ENCODE data around the gene FILIP1. TPM values are rescaled to one million over a fixed set of nuclear protein-coding genes. Genes with fewer than 3 reads are reported as not detected.

The FILIP1 gene
- total and polyA plus RNA-seq, 2 of the 4 experiments (the other 2 are of a cell fraction) = under 0.01 to 0.03 TPM

DNA sequence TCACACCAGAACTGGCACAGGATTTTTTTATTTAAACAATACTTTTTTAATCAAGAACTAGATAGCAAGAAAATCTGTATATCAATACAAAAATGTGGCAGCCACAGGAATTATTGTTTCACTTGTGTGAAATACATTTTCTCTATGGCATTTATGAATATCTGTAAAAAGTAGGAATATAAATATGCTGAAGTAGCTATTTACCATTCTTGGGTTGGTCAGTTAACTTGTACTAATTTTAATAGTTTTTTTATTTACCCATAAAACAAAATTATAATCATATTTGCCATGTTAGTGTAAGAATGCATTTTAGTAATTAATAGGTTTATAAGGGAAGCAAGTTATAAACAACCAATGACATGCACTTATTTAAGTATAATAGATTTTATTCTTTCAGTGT lies 177.6 kb downstream of the FILIP1 start:
- ChIA-PET POLR2A (ENCODE audit: unreplicated experiment) (no interaction called here), CTCF (no interaction called here)
- Histone ChIP-seq H4K8ac (ENCODE audit: low read depth in 2 of 2, low read length in 2 of 2) (no peak overlapping the region), H4K20me1 (ENCODE audit: insufficient read depth, low read length) (no peaks in the 10 kb centered on the region), H2AK9ac (replicated peaks; ENCODE audit: low read depth, low read length, poor library complexity) (no peak overlapping the region), H3K27ac (ENCODE audit: insufficient read depth, low read length) (no peak overlapping the region), H3K23ac (ENCODE audit: low read depth, low read length) (no peak overlapping the region), H3K4me3 (ENCODE audit: insufficient read depth, low read depth, low read length) (no peak overlapping the region), H2AFZ (replicated peaks; ENCODE audit: low read length, poor library complexity) (no peak overlapping the region), H3K9ac (ENCODE audit: low read depth, low read length) (no peak overlapping the region), H3K9me3 (ENCODE audit: control insufficient read depth, insufficient read depth, low read length) (no peaks in the 10 kb centered on the region), H3K36me3 (ENCODE audit: control insufficient read depth, insufficient read depth, low read length) (no peaks in the 10 kb centered on the region), H4K5ac (ENCODE audit: low read depth, low read length) (no peak overlapping the region), H3K4me2 (ENCODE audit: low read depth, low read length) (no peak overlapping the region), H2BK20ac (ENCODE audit: low read depth, low read length) (no peak overlapping the region), H3K79me1 (ENCODE audit: low read depth in 1 of 2, low read length in 2 of 2) (no peaks in the 10 kb centered on the region), H2AK5ac (ENCODE audit: low read depth, low read length) (no peak overlapping the region), H4K91ac (ENCODE audit: insufficient read depth, low read depth, low read length) (no peak overlapping the region), H2BK15ac (ENCODE audit: low read depth, low read length) (no peak overlapping the region), H3K14ac (replicated peaks; ENCODE audit: low read depth, low read length) (no peak overlapping the region), H2BK5ac (ENCODE audit: low read depth, low read length, poor library complexity, severe bottlenecking) (no peak overlapping the region), H2BK120ac (ENCODE audit: low read depth, low read length) (no peak overlapping the region), H3K56ac (ENCODE audit: extremely low read depth, insufficient read depth, low read length) (no peak overlapping the region), H3K27me3 (ENCODE audit: control insufficient read depth, insufficient read depth, low read length) (peaks cover 3% of the 10 kb centered on the region; the same call in 1 of the 2 replicates), H3K18ac (ENCODE audit: low read depth, low read length) (no peak overlapping the region), H3K4me1 (ENCODE audit: control insufficient read depth, insufficient read depth, low read length) (peaks cover 3% of the 10 kb centered on the region), H3K4ac (ENCODE audit: low read depth, low read length) (no peak overlapping the region), H3K9me1 (ENCODE audit: insufficient read depth, low read length) (no peaks in the 10 kb centered on the region; the same call in 1 of the 2 replicates)
- no peak for DNase-seq
- intact Hi-C loops (cut with micrococcal nuclease) = no loop called here
- in situ Hi-C loops (cut with MboI; ENCODE audit: low sequenced_read_pairs) = no loop called here
- peak; percentile 33 for TF ChIP-seq MAFK (IDR thresholded peaks at IDR 0.05; ENCODE audit: low read depth, low read length)
- TF ChIP-seq CHD1 (IDR thresholded peaks at IDR 0.05; ENCODE audit: low read depth, low read length) = no peak
- ATAC-seq (ENCODE audit: low read depth) = no peak
- dilution Hi-C loops (cut with HindIII; ENCODE audit: low sequenced_read_pairs, unreplicated experiment) = no loop called here
- BruUV-seq (replicated peaks) = no TSS peak

Measured in IMR-90 (cell line).